SK-N-SH treated with all-trans-retinoic acid at 6 μM for 48 hours (cell line): ENCODE results near the gene TSNAX.

Experiments
- ATAC-seq: fragments of 200-7000 bp; cut with Tn5 transposase; 3 replicates; pipeline ENCODE4 v1.9.1; 2020; ENCODE audit warnings: mild to moderate bottlenecking, moderate library complexity
- ARNTL ChIP-seq: fragments of 450-650 bp; formaldehyde crosslinking; IDR thresholded peaks from 2 replicates; pipeline ENCODE4 v1.5.0; 2020; ENCODE audit warnings: low read depth, mild to moderate bottlenecking, moderate library complexity, borderline replicate concordance
- BACH2 ChIP-seq: fragments of 250-450 bp; sonication (Bioruptor Pico); IDR thresholded peaks from 2 replicates; pipeline ENCODE4 v1.9.0; 2021; ENCODE audit warnings: mild to moderate bottlenecking, borderline replicate concordance
- CREB5 ChIP-seq: fragments of 250-450 bp; sonication (Bioruptor Pico); IDR thresholded peaks from 2 replicates; pipeline ENCODE4 v1.5.1; 2020; ENCODE audit warnings: low read depth, mild to moderate bottlenecking, moderate library complexity
- CSDC2 ChIP-seq: fragments of 250-450 bp; sonication (Bioruptor Pico); IDR thresholded peaks from 2 replicates; pipeline ENCODE4 v1.5.0; 2020; ENCODE audit warnings: mild to moderate bottlenecking, moderate library complexity
- CSRNP3 ChIP-seq: fragments of 250-450 bp; sonication (Bioruptor Pico); IDR thresholded peaks from 2 replicates; pipeline ENCODE4 v1.5.1; 2021; ENCODE audit warnings: mild to moderate bottlenecking, moderate library complexity
- ESRRG ChIP-seq: fragments of 250-450 bp; sonication (Bioruptor Pico); IDR thresholded peaks from 2 replicates; pipeline ENCODE4 v1.6.1; 2021; ENCODE audit warnings: mild to moderate bottlenecking
- GLIS3 ChIP-seq: fragments of 250-450 bp; sonication (Bioruptor Pico); IDR thresholded peaks from 2 replicates; pipeline ENCODE4 v1.5.0; 2020; ENCODE audit warnings: mild to moderate bottlenecking, moderate library complexity
- ISL1 ChIP-seq: fragments of 250-450 bp; sonication (Bioruptor Pico); IDR thresholded peaks from 2 replicates; pipeline ENCODE4 v2.1.2; 2022; ENCODE audit warnings: mild to moderate bottlenecking, moderate library complexity
- OSR1 ChIP-seq: fragments of 250-450 bp; sonication (Bioruptor Pico); IDR thresholded peaks from 2 replicates; pipeline ENCODE4 v1.8.0; 2022; ENCODE audit warnings: moderate library complexity, mild to moderate bottlenecking, inconsistent platforms
- PATZ1 ChIP-seq: fragments of 250-450 bp; sonication (Bioruptor Pico); IDR thresholded peaks from 2 replicates; pipeline ENCODE4 v1.8.0; 2020; ENCODE audit warnings: mild to moderate bottlenecking, moderate library complexity, borderline replicate concordance
- POU6F1 ChIP-seq: fragments of 250-450 bp; sonication (Bioruptor Pico); IDR thresholded peaks from 2 replicates; pipeline ENCODE4 v1.8.0; 2021; ENCODE audit warnings: low read depth, mild to moderate bottlenecking, moderate library complexity, borderline replicate concordance
- PPARA ChIP-seq: fragments of 250-450 bp; sonication (Bioruptor Pico); IDR thresholded peaks from 2 replicates; pipeline ENCODE4 v1.5.0; 2020; ENCODE audit warnings: mild to moderate bottlenecking, borderline replicate concordance
- RARB ChIP-seq: fragments of 250-450 bp; sonication (Bioruptor Pico); IDR thresholded peaks from 2 replicates; pipeline ENCODE4 v1.8.0; 2021; ENCODE audit warnings: mild to moderate bottlenecking, moderate library complexity
- SNAI2 ChIP-seq: fragments of 250-450 bp; sonication (Bioruptor Pico); IDR thresholded peaks from 2 replicates; pipeline ENCODE4 v1.5.0; 2020; ENCODE audit warnings: mild to moderate bottlenecking, moderate library complexity
- TCF4 ChIP-seq: fragments of 250-450 bp; sonication (Bioruptor Pico); IDR thresholded peaks from 2 replicates; pipeline ENCODE4 v1.8.0; 2021; ENCODE audit warnings: mild to moderate bottlenecking, moderate library complexity, borderline replicate concordance
- TSHZ2 ChIP-seq: fragments of 250-450 bp; sonication (Bioruptor Pico); IDR thresholded peaks from 2 replicates; pipeline ENCODE4 v1.5.0; 2020; ENCODE audit warnings: mild to moderate bottlenecking, moderate library complexity
- ZC3H10 ChIP-seq: fragments of 250-450 bp; sonication (Bioruptor Pico); IDR thresholded peaks from 2 replicates; pipeline ENCODE4 v1.5.1; 2021; ENCODE audit warnings: mild to moderate bottlenecking, moderate library complexity
- ZFP30 ChIP-seq: fragments of 450-650 bp; formaldehyde crosslinking; IDR thresholded peaks from 2 replicates; pipeline ENCODE4 v1.5.0; 2022; ENCODE audit warnings: mild to moderate bottlenecking, moderate library complexity
- ZNF565 ChIP-seq: fragments of 450-650 bp; formaldehyde crosslinking; conservative IDR thresholded peaks from 2 replicates; pipeline ENCODE4 v1.5.0; 2020; ENCODE audit warnings: low read depth, mild to moderate bottlenecking, moderate library complexity
- ZNF70 ChIP-seq: fragments of 450-650 bp; formaldehyde crosslinking; IDR thresholded peaks from 2 replicates; pipeline ENCODE4 v1.5.0; 2020; ENCODE audit warnings: mild to moderate bottlenecking, moderate library complexity
- ZNF8 ChIP-seq: fragments of 450-650 bp; formaldehyde crosslinking; IDR thresholded peaks from 2 replicates; pipeline ENCODE4 v1.5.0; 2020; ENCODE audit warnings: mild to moderate bottlenecking, moderate library complexity

Gene TSNAX

GRCh38 chr1:231528172-231529029, at the start of gene TSNAX:
TSNAX (plus strand) TSS chr1:231528669; CDS start chr1:231528811, 142 bp downstream.
- ATAC-seq, result peak; percentile 97
- TF ChIP-seq ESRRG (CRISPR knock-in tag) (no peak), RARB (CRISPR knock-in tag) (no peak), PATZ1 (CRISPR knock-in tag) (no peak), ISL1 (CRISPR knock-in tag) (no peak), ZNF70 (CRISPR knock-in tag) (no peak), ZNF565 (no peak), ZFP30 (no peak), ZC3H10 (no peak)
- TF ChIP-seq, all 23 proteins: peak for 0

GRCh38 chr1:231478811-231479210, 49.7 kb upstream of the TSNAX start:
- no peak for ATAC-seq
- TF ChIP-seq ESRRG (CRISPR knock-in tag), result no peak
- no peak for TF ChIP-seq BACH2 (CRISPR knock-in tag)
- no peak for TF ChIP-seq TCF4 (CRISPR knock-in tag)
- no peak for TF ChIP-seq ZNF8 (CRISPR knock-in tag)
- no peak for TF ChIP-seq GLIS3 (CRISPR knock-in tag)
- no peak for TF ChIP-seq TSHZ2 (CRISPR knock-in tag)
- TF ChIP-seq ZC3H10, result no peak
- no peak for TF ChIP-seq POU6F1 (CRISPR knock-in tag)
- TF ChIP-seq ZNF565, result no peak
- TF ChIP-seq ARNTL, result no peak
- no peak for TF ChIP-seq RARB (CRISPR knock-in tag)
- TF ChIP-seq, all 23 proteins: peak for 0

GRCh38 chr1:231480008-231480407, 48.5 kb upstream of the TSNAX start:
- TF ChIP-seq OSR1, result no peak
- TF ChIP-seq SNAI2 (CRISPR knock-in tag), result no peak
- TF ChIP-seq ISL1 (CRISPR knock-in tag), result no peak
- TF ChIP-seq CSDC2 (CRISPR knock-in tag), result no peak
- TF ChIP-seq PATZ1 (CRISPR knock-in tag), result no peak
- no peak for TF ChIP-seq ESRRG (CRISPR knock-in tag)
- no peak for TF ChIP-seq ZC3H10
- no peak for TF ChIP-seq PPARA (CRISPR knock-in tag)
- TF ChIP-seq GLIS3 (CRISPR knock-in tag), result no peak
- no peak for TF ChIP-seq ARNTL
- no peak for TF ChIP-seq ZNF70 (CRISPR knock-in tag)
- TF ChIP-seq RARB (CRISPR knock-in tag), result no peak
- no peak for TF ChIP-seq CSRNP3 (CRISPR knock-in tag)
- TF ChIP-seq BACH2 (CRISPR knock-in tag), result no peak
- no peak for TF ChIP-seq ZNF8 (CRISPR knock-in tag)
- no peak for TF ChIP-seq ZNF565
- TF ChIP-seq CREB5 (CRISPR knock-in tag), result no peak
- TF ChIP-seq, all 23 proteins: peak for 0
- ATAC-seq, result no peak
